Measurements from ENCODE around the gene ZNF350. TPM values are rescaled to one million over a fixed set of nuclear protein-coding genes. Genes with fewer than 3 reads are reported as not detected.
"Not testable (repeated sequence)": the region's sequence is repeated elsewhere in the genome, so short reads cannot be mapped to it uniquely, and the experiment has no call there.

The ZNF350 gene
- polyA plus RNA-seq, 1 donor from 2014 or later, result 18.9 TPM

- H3K4me3 Mint-ChIP-seq, result no peak overlapping the region
- peaks cover 21 to 50% (median 46%) of the 10 kb centered on the region in 3 donors for H3K9me3 Mint-ChIP-seq
- no peak overlapping the region for H3K27ac Mint-ChIP-seq
- peaks cover 0 to 2% (median 0%) of the 10 kb centered on the region in 3 donors for H3K4me1 Mint-ChIP-seq
- H3K36me3 Mint-ChIP-seq, result peaks cover 26% of the 10 kb centered on the region
- H3K27me3 Mint-ChIP-seq, result no peaks in the 10 kb centered on the region
Observed at GRCh38 chr19:51993422-51993821, 6.8 kb upstream of the ZNF350 start.

GRCh38 chr19:51983361-51983760 lies 3.3 kb downstream of the ZNF350 start:
- Mint-ChIP-seq H3K4me3 (peak overlapping the region in 1 of 4 donors; percentile 33), H3K4me1 (peaks cover 6 to 16% (median 12%) of the 10 kb centered on the region in 3 donors), H3K27ac (no peak overlapping the region), H3K9me3 (peaks cover 7 to 47% (median 37%) of the 10 kb centered on the region in 3 donors), H3K36me3 (peaks cover 38% of the 10 kb centered on the region), H3K27me3 (no peaks in the 10 kb centered on the region)

GRCh38 chr19:51980926-51981325 lies 5.7 kb downstream of the ZNF350 start:
- H3K27me3 Mint-ChIP-seq, H3K4me1 Mint-ChIP-seq, H3K4me3 Mint-ChIP-seq: not testable (repeated sequence)
- peak overlapping the region in 1 of 3 donors; percentile 39 for H3K27ac Mint-ChIP-seq
- peaks cover 7 to 58% (median 31%) of the 10 kb centered on the region in 3 donors for H3K9me3 Mint-ChIP-seq
- H3K36me3 Mint-ChIP-seq, result peaks cover 39% of the 10 kb centered on the region

DNA sequence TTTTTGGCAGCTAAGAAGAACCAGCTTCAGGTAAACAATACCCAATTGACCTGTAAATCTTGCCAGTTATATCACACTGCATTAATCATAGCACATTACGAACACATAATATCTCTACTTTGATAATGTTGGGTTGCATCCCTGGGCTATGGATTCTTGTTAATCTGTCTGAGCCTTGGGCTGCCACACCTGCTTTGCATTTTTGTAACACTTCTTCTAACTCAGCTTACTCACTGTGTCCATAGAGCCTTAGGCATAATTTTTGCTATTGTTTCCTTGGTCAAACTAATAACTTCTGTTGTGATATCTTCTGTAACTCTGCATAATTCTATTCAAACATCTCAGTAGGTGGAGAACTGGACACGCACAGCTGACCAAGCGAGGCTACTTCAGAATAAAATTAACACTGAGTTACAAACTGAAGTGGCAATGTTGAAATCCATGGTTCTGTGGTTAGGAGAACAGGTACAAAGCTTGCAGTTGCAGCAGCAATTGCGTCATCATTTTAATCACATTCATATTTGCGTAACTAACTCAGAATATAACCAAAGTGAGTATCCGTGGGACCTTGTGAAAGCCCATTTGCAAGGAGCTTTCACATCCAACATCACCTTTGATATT lies 6.4 kb downstream of the ZNF350 start:
- Mint-ChIP-seq H3K27ac (peak overlapping the region in 1 of 3 donors; percentile 39), H3K4me3 (no peak overlapping the region), H3K9me3 (peaks cover 7 to 58% (median 31%) of the 10 kb centered on the region in 3 donors), H3K36me3 (peaks cover 39% of the 10 kb centered on the region), H3K27me3 (no peaks in the 10 kb centered on the region), H3K4me1 (peaks cover 0 to 6% (median 2%) of the 10 kb centered on the region in 3 donors)

DNA sequence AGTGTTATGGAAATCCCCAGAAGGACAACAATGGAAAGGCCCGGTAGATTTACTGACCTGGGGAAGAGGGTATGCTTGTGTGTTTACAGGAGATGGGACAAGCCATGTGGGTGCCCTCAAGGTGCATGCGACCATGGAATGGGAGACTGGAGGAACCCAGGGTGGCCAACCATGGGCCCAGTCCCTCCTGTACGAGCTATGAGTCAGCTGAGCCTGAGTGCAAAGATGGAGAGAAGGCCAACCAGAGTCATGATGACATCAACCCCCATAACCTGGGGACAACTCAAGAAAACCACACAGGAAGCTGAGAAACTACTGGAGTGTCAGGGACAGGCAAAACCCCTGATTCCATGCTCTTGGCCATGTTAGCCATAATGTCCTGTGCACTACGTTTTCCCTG lies 7.8 kb downstream of the ZNF350 start:
- Mint-ChIP-seq H3K9me3 (peaks cover 9 to 66% (median 36%) of the 10 kb centered on the region in 3 donors), H3K4me3 (peak overlapping the region in 2 of 4 donors; percentile 20 to 72), H3K36me3 (peaks cover 46% of the 10 kb centered on the region), H3K4me1 (peaks cover 0 to 6% (median 0%) of the 10 kb centered on the region in 3 donors), H3K27ac (peak overlapping the region in 1 of 3 donors; percentile 16), H3K27me3 (no peaks in the 10 kb centered on the region)

GRCh38 chr19:51977346-51977745 lies 9.3 kb downstream of the ZNF350 start:
- no peaks in the 10 kb centered on the region for H3K27me3 Mint-ChIP-seq
- H3K27ac Mint-ChIP-seq, result no peak overlapping the region
- H3K36me3 Mint-ChIP-seq, result peaks cover 46% of the 10 kb centered on the region
- H3K9me3 Mint-ChIP-seq, result peaks cover 9 to 54% (median 37%) of the 10 kb centered on the region in 3 donors
- H3K4me1 Mint-ChIP-seq, result peaks cover 0 to 3% (median 0%) of the 10 kb centered on the region in 3 donors
- no peak overlapping the region for H3K4me3 Mint-ChIP-seq

GRCh38 chr19:51976852-51977251 lies 9.8 kb downstream of the ZNF350 start:
- Mint-ChIP-seq H3K4me3 (no peak overlapping the region), H3K27me3 (no peaks in the 10 kb centered on the region), H3K9me3 (peaks cover 10 to 53% (median 41%) of the 10 kb centered on the region in 3 donors), H3K36me3 (peaks cover 50% of the 10 kb centered on the region), H3K4me1 (peaks cover 0 to 3% (median 0%) of the 10 kb centered on the region in 3 donors), H3K27ac (no peak overlapping the region)

- H3K4me1 Mint-ChIP-seq, H3K27ac Mint-ChIP-seq, H3K4me3 Mint-ChIP-seq, H3K27me3 Mint-ChIP-seq: not testable (repeated sequence)
- peaks cover 11 to 54% (median 46%) of the 10 kb centered on the region in 3 donors for H3K9me3 Mint-ChIP-seq
- peaks cover 51% of the 10 kb centered on the region for H3K36me3 Mint-ChIP-seq
Observed at GRCh38 chr19:51975787-51976186, 10.9 kb downstream of the ZNF350 start.

DNA sequence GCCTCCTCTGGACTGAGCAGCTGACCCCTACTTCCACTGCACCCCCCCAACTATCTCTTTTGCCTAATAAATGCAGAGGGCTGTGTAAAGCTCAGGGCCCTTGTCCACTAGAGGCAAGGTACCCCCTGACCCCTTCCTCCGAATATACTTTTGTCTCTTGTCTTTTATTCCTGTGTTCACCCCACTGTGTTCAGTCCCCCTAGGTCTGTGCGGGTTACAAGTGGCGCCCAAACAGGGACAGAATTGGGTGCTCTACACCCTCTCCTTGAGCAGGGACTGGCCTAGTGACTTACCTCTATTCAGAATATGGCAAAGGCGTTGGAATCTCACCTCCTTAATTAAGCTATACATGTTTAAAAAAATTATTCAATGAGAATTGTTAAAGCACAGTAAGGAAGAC lies 15.0 kb downstream of the ZNF350 start:
- H3K36me3 Mint-ChIP-seq, result peaks cover 58% of the 10 kb centered on the region
- peak overlapping the region in 1 of 3 donors; percentile 47 for H3K27ac Mint-ChIP-seq
- peaks cover 15 to 56% (median 37%) of the 10 kb centered on the region in 3 donors for H3K9me3 Mint-ChIP-seq
- H3K4me1 Mint-ChIP-seq, result no peaks in the 10 kb centered on the region
- no peaks in the 10 kb centered on the region for H3K27me3 Mint-ChIP-seq
- peak overlapping the region in 1 of 4 donors; percentile 54 for H3K4me3 Mint-ChIP-seq

DNA sequence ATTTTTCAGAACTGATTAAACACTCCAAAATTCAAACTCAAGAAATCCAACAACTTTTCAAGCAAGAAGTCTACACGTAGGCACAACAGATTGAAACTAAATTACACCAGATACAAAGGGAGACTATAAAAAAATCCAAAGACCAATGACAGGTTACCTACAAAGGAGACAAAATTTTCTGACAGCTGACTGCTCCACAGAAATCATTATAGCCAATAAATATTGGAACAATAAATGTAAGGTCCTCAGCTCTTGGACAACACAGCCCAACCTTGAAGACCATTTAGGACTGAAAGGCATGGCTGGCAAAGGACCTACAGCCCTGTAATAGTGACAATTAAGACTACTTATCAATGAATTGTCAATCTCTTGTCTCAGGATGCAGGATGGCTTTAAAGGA lies 15.9 kb downstream of the ZNF350 start:
- no peak overlapping the region for H3K4me3 Mint-ChIP-seq
- H3K36me3 Mint-ChIP-seq, result peaks cover 57% of the 10 kb centered on the region
- no peaks in the 10 kb centered on the region for H3K4me1 Mint-ChIP-seq
- no peak overlapping the region for H3K27ac Mint-ChIP-seq
- no peaks in the 10 kb centered on the region for H3K27me3 Mint-ChIP-seq
- H3K9me3 Mint-ChIP-seq, result peaks cover 15 to 55% (median 35%) of the 10 kb centered on the region in 3 donors

- Mint-ChIP-seq H3K4me3 (peak overlapping the region in 1 of 4 donors; percentile 22), H3K27me3 (no peaks in the 10 kb centered on the region), H3K4me1 (peaks cover 0 to 2% (median 0%) of the 10 kb centered on the region in 3 donors), H3K9me3 (peaks cover 23 to 59% (median 58%) of the 10 kb centered on the region in 3 donors), H3K36me3 (peaks cover 37% of the 10 kb centered on the region), H3K27ac (no peak overlapping the region)
Observed at GRCh38 chr19:51965583-51965982, 21.1 kb downstream of the ZNF350 start.

DNA sequence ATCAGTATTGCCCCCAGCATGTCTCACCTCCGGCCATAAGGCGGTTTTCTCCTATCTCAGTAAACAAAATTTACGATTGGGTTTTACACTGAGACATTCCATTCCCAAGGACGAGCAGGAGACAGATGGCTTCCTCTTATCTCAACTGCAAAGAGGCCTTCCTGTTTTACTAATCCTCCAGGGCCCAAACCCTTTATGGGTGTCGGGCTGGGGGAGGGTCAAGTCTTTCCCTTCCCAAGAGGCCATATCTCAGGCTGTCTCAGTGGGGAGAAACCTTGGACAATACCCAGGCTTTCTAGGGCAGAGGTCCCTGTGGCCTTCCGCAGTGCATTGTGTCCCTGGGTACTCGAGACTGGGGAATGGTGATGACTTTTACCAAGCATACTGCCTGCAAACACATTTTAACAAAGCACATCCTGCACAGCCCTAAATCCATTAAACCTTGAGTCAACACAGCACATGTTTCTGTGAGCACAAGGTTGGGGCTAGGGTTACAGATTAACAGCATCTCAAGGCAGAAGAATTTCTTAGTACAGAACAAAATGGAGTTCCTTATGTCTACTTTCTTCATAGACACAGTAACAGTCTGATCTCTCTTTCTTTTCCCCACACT lies 25.9 kb downstream of the ZNF350 start:
- H3K4me3 Mint-ChIP-seq, H3K27me3 Mint-ChIP-seq, H3K27ac Mint-ChIP-seq, H3K4me1 Mint-ChIP-seq: not testable (repeated sequence)
- peaks cover 23 to 76% (median 59%) of the 10 kb centered on the region in 3 donors for H3K9me3 Mint-ChIP-seq
- H3K36me3 Mint-ChIP-seq, result peaks cover 15% of the 10 kb centered on the region

DNA sequence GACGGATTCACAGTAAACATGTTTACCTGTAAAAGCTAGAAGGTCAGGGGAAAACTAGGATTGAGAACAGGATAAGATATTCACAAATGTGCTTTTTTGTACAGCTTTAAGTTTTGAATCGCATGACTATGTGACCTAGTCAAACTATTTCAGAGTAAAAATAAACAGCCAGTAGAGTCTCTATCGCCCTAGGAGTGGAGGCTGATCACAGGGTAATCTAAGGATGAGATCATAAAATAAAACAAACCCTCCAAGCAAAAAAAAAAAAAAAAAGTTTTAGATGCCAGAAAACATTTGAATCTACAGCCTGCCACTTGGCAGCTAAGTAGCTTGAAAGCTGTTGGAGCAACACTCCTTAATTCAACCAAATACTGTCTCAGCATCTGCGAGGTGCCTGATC lies 26.8 kb downstream of the ZNF350 start:
- Mint-ChIP-seq H3K27me3 (no peaks in the 10 kb centered on the region), H3K9me3 (peaks cover 23 to 72% (median 50%) of the 10 kb centered on the region in 3 donors), H3K36me3 (peaks cover 7% of the 10 kb centered on the region), H3K4me3 (peak overlapping the region in 1 of 4 donors; percentile 68), H3K4me1 (no peaks in the 10 kb centered on the region), H3K27ac (peak overlapping the region in 1 of 3 donors; percentile 62)

DNA sequence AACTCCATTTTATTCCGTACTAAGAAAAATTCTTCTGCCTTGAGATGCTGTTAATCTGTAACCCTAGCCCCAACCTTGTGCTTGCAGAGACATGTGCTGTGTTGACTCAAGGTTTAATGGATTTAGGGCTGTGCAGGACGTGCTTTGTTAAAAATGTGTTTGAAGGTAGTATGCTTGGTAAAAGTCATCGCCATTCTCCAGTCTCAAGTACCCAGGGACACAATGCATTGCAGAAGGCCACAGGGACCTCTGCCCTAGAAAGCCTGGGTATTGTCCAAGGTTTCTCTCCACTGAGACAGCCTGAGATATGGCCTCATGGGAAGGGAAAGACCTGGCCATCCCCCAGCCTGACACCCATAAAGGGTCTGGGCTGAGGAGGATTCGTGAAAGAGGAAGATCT lies 28.8 kb downstream of the ZNF350 start:
- not testable (repeated sequence) for H3K4me1 Mint-ChIP-seq, H3K27ac Mint-ChIP-seq, H3K4me3 Mint-ChIP-seq, H3K27me3 Mint-ChIP-seq
- Mint-ChIP-seq H3K36me3 (peaks cover 11% of the 10 kb centered on the region), H3K9me3 (peaks cover 23 to 61% (median 45%) of the 10 kb centered on the region in 3 donors)

DNA sequence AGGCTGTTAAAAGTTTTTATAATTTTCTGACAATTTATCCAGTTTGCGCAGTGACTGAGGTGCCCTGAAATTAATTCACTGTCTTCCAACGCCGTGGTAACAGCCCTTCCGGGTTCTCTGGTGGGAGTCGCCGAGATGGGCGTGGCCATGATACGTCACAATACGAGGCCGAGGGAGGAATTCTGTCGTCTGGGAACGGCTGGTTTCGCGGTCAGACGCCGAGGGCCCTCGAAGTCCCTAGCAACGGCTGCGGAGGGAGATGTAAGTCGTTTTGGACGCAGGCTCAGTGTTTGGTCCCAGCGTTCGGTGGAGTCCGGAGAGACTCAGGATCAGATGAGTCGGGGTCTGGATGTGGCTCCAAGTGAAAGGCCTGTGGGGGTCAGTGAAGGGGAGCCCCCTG lies 37.7 kb downstream of the ZNF350 start:
- no peak overlapping the region for H3K27ac Mint-ChIP-seq
- peaks cover 16 to 56% (median 52%) of the 10 kb centered on the region in 3 donors for H3K9me3 Mint-ChIP-seq
- no peaks in the 10 kb centered on the region for H3K4me1 Mint-ChIP-seq
- H3K36me3 Mint-ChIP-seq, result peaks cover 18% of the 10 kb centered on the region
- H3K27me3 Mint-ChIP-seq, result no peaks in the 10 kb centered on the region
- H3K4me3 Mint-ChIP-seq, result no peak overlapping the region

All from IgD-negative memory B cell (primary cell).